OCI-M2 (cell line): ENCODE measurements around the gene USP34.

ENCODE experiments used
- DNase-seq: peaks from one replicate; lab custom pipeline; 2025; ENCODE audit not compliant: unreplicated experiment; lab: John Stamatoyannopoulos, UW

Gene USP34

GRCh38 chr2:61257446-61257845 lies 213.4 kb downstream of the USP34 start:
- DNase-seq: no peak

- DNase-seq: no peak
Observed at GRCh38 chr2:61255580-61256437, 215.1 kb downstream of the USP34 start.

GRCh38 chr2:61254536-61254935 lies 216.4 kb downstream of the USP34 start:
- no peak for DNase-seq

GRCh38 chr2:61253136-61253535 lies 217.8 kb downstream of the USP34 start:
- DNase-seq: no peak

- no peak for DNase-seq
Observed at GRCh38 chr2:61252031-61252430, 218.9 kb downstream of the USP34 start.

GRCh38 chr2:61249521-61250071 lies 221.3 kb downstream of the USP34 start:
- DNase-seq: no peak

GRCh38 chr2:61247204-61247812 lies 223.6 kb downstream of the USP34 start:
- no peak for DNase-seq

- no peak for DNase-seq
Observed at GRCh38 chr2:61244694-61245093, 226.2 kb downstream of the USP34 start.

GRCh38 chr2:61241266-61241665 lies 229.6 kb downstream of the USP34 start:
- DNase-seq: no peak

GRCh38 chr2:61238219-61239012 lies 232.5 kb downstream of the USP34 start:
- DNase-seq: no peak

GRCh38 chr2:61235716-61236115 lies 235.2 kb downstream of the USP34 start:
- no peak for DNase-seq

- no peak for DNase-seq
Observed at GRCh38 chr2:61233581-61233980, 237.3 kb downstream of the USP34 start.

GRCh38 chr2:61229936-61230335 lies 241.0 kb downstream of the USP34 start:
- no peak for DNase-seq

GRCh38 chr2:61222567-61222966 lies 248.3 kb downstream of the USP34 start:
- no peak for DNase-seq

GRCh38 chr2:61221819-61222218 lies 249.1 kb downstream of the USP34 start:
- DNase-seq: no peak

- no peak for DNase-seq
Observed at GRCh38 chr2:61220768-61221167, 250.1 kb downstream of the USP34 start.

- DNase-seq: no peak
Observed at GRCh38 chr2:61218817-61219170, 252.1 kb downstream of the USP34 start.

GRCh38 chr2:61218076-61218816 lies 252.6 kb downstream of the USP34 start:
- no peak for DNase-seq

GRCh38 chr2:61214171-61214570 lies 256.7 kb downstream of the USP34 start:
- no peak for DNase-seq

GRCh38 chr2:61210332-61210981 lies 260.4 kb downstream of the USP34 start:
- DNase-seq: no peak
